IPS-NIHi11 (cell line): ENCODE data around the gene SSTR3.
"Not testable (repeated sequence)": the region's sequence is repeated elsewhere in the genome, so short reads cannot be mapped to it uniquely, and the experiment has no call there.

Experiments
- DNase-seq: peaks from one replicate; pipeline ENCODE4 v3.0.0; 2012; ENCODE audit warnings: mixed read lengths, low spot score

The SSTR3 gene

DNA sequence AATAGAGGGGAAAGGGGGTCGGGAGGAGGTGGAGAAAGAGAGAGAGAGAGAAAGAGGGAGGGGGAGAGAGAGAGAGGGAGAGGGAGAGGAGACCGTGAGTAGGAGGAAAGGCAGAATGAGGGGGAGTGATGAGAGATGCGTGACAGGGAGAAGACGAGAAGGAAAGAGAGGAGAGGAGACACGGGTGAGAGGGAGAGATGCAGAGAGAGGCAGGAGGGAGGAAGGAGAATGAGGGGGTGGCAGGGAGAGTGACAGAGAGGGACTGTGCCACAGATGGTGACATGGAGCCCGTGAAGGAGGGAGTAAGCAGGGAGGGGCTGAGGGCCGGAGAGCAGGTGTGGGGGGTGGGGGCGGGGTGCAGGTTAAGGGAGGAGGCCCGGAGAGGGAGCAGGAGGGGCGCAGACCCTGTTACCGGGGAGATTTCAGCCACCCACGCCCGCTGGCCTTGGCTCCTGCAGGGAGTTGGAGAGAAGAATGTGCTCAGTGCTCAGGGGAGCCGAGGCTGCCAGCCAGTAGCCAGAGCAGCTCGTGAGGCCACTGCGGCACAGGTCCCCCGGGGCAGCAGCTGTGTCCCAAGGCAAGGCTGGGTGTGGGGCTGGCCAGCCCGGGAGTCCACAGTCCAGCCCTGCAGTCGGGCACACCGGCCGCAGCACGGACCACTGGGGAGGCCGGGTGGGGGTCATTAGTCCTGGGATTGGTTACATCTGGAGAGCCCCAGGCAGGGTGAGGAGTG, at the start of gene SSTR3:
Gene SSTR3, minus strand, starts transcription at position 304 of the 733 bp plus-strand sequence. CDS start 4,674 bp downstream, outside the sequence.
- DNase-seq: peak; percentile 65

DNA sequence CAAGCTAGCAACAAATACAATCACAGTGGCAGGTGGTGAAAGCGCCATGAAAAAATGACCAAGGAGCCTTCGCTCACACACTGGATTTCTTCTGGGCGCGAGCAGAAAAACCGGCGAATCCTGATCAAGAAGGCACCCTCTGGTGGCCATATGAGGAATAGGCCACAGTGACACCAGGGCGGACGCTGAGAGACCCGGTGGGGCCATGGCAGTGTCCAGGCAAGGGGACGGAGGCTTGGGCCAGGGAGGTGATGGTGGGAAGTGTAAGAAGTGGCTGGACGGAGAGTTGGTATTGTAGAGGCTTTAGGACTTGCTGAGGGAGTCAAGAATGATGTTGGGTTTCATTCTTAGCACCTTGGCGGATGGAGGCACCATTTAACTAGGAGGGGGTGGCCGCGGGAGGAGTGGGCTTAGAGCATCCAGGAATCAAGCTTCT, 48.6 kb upstream of the SSTR3 start:
- DNase-seq: peak; percentile 85

DNA sequence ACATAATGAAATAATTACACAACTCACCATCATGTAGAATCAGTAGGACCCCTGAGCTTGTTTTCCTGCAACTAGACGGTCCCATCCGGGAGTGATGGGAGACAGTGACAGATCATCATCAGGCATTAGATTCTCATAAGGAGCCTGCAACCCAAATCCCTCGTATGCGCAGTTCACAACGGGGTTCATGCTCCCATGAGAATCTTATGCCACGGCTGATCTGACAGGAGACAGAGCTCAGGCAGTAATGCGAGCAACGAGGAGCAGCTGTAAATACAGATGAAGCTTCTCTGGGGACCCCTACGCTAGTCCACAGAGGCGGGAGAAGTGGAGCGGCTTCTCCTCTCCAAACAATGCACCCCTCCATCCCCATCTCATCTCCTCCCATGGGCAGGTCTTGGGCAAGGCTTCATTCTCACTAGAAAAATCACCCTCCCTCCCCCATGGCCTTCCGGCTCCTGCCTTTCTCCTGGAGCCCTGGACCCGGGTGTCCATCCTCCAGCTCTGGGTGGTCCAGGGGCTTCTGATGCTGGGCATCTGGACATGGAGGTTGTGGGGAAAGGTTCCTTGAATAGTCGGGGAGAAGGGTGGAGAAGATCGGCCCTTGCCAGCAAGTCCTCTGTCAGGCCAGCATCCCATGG, 48.0 kb upstream of the SSTR3 start:
- no peak for DNase-seq

DNA sequence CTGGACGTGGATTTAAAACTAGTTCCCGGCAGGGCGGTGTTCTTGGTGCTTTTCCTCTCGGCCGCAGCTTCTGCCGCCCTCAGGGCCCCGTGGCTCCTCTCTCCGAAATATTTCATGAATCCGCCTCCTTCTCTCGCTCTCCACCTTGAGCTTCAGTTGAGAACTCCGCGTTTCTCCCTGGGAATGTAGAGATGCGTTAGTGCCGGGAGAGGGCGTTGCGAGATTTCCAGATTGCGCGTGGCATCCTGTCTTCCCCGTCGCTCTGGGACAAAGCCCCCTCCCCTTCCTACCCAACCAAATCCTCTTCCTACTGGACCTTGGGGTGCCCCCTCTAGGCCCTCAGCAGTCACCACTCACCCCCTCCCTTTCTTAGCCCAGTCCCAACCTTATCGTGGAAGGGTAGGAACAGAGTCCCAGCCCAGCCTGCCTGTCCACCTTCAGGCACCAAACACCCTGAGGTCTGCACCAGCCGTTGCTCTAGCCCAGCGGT, 47.3 kb upstream of the SSTR3 start:
- peak; percentile 49 for DNase-seq

DNA sequence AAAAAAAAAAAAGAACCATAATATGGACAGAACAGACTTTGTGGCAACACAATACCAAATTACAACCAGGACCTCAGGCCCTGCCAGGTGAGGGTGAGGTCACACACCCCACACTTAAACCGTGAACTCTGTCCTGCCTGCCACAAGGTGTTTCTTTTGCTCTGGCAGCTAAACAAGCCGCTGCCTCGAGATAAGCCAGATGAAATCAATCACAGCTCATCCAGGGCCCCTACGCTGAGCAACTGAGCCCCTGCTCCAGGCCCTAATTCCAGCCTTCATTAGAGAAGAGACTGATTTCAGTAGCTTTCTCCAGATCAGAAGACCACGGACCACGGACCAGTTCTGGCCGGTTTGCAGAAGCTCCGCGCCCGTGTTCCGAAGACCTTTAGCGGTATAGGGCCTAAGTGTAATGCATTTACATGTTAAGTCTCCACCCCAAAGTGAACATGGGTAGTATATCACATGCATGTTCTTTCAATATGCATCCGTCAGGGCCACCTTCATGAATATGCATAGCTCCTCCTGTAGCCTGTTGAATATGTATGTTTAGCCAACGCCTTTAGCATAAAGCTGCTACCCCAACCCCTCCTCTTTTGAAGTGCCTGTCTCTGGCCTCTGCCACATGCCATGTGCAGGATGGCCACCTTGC, 46.6 kb upstream of the SSTR3 start:
- no peak for DNase-seq

DNA sequence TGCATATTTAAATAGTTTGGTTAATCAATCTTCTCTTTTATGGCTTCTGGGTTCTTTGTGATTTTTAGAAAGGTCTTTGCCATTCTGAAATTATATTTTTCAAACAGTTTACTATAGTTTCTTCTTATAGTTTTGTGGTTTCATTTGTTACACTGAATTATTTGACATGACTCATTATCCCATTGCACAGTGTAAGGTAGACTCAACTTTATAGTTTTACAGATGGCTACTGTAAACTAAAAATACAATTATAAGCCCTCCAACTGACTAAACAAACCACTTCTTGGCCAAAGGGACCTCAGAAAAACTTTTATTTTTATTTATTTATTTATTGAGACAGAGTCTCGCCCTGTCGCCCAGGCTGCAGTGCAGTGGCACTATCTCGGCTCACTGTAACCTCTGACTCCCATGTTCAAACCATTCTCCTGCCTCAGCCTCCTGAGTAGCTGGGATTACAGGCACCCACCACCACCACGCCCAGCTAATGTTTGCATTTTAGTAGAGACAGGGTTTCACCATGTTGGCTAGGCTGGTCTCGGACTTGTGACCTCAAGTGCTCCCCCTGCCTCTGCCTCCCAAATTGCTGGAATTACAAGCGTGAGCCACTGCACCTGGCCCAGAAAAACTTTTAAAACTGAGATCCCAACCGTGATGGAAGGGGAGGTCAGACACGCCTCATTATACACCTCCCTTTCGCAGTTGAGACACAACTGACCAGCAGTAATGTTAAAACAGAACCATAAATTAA, 45.9 kb upstream of the SSTR3 start:
- DNase-seq: no peak

DNA sequence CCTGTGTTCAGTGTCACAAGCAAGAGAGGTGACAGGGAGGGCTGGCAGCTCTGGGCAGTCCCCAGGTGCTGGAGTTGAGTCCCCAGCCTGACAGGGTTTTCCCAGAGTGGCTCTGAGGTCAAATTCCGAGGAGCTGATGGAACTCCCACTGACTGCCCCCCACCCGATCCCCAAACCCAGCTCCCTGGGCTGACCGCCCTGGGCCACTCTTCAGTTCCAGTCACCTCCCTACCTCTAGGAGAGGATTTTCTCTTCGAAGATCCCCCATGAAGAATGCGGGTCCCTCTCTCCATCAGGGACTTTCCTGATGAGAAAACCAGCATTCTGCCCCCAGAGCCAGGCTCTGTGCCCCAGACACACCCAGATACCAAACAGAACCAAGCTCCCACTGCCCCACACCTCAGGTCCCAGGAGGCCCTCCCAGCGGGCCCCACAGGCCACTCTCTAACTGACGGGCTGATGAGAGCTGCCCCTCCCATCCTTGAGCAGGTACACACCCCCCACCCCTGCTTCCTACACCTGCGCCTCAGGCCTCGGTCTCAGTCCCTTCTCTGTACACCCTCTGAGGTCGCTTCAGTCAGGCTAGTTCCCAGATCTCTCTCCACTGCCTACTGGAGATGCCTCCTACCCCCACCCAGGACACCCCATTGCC, 43.9 kb upstream of the SSTR3 start:
- no peak for DNase-seq

DNA sequence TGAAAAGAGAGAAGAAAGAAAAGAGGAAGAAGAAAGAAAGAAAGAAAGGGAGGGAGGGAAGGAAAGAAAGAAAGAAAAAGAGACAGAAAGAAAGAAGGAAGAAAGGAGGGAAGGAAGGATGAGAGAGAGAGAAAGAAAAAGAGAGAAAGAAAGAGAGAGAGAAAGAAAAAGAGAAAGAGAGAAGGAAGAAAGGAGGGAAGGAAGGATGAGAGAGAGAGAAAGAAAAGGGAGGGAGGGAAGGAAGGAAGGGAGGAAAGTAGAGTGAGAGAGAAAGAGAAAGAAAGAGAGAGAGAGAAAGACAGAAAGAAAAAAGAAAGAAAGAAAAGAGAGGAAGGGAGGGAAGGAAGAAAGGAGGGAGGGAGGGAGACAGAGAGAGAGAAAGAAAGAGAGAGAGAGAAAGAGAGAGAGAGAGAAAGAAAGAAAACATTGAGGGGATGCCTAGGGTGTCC, 43.3 kb upstream of the SSTR3 start:
- no peak for DNase-seq

DNA sequence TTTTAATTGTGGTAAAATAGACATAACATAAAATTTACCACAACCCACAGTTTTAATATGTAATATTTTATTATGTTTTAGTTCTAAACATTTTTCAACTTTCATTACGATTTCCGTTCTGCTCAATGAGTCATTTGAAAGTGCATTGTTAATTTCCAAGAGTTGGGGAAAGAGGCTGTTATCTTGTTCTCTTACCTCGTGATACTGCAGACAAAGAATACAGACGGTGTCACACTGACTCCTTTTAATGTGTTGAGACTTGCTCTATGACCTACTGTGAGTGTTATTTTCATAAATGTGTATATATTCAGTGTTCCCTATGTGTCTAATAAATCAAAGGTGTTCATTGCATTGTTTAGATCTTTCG, 42.6 kb upstream of the SSTR3 start:
- DNase-seq: no peak

DNA sequence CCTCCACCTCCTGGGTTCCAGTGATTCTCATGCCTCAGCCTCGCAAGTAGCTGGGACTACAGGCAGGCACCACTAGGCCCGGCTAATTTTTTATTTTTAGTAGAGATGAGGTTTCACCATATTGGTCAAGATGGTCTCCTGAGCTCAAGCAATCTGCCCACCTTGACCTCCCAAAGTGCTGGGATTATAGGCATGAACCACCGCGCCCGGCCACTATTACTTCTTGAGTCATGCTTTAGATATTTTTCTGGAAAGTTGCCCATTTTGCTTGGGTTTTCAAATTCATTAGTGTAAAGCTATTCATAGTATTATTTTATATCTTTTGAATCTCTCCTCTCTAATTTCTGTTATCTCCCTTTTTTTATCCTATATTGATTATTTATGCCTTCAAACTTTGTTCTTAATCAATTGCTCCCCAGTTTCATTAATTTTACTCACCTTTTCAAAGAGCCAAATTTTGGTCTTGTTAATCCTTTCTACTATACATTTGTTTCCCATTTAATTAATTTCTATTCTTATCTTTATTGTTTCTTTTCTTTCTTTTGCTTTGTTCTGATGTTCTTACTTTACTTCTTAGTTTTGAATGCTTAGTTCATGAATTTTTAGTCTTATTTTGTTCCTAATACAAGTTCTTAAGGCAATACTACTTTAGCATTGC, 42.1 kb upstream of the SSTR3 start:
- DNase-seq: no peak

DNA sequence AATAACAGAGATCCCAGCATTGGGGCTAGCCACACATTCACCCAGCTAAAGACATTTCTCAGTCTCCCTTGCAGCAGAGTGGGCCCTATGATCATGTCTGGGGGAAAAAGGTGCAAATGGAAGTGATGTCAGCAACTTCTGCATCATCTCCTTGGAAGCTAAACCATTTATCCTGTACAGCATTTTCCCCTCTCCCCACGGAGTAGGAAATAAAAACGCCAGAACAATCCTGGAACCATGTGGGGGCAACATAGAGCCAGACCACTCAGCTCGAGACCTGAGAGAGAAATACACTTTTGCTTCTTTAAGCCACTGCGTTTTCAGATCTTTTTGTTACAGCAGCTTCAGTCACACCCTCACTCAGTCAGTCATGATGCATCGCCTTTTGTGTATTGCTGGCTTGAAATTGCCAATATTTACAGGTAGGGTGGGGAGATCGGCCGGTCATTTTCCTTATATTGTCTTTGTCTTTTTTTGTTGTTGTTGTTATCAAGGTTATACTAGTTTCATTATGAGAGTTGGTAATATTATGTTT, 40.9 kb upstream of the SSTR3 start:
- no peak for DNase-seq

DNA sequence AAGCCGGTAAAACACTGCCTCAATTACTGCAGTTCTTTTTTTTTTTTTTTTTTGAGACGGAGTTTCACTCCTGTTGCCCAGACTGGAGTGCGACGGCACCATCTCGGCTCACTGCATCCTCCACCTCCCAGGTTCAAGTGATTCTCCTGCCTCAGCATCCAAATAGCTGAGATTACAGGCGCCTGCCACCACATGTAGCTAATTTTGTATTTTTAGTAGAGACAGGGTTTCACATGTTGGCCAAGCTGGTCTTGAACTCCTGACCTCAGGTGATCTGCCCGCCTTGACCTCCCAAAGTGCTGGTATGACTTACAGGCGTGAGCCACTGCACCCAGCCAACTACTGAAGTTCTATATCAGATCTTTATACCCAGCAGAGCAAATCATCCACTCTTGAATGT, 39.6 kb upstream of the SSTR3 start:
- DNase-seq: not testable (repeated sequence)

DNA sequence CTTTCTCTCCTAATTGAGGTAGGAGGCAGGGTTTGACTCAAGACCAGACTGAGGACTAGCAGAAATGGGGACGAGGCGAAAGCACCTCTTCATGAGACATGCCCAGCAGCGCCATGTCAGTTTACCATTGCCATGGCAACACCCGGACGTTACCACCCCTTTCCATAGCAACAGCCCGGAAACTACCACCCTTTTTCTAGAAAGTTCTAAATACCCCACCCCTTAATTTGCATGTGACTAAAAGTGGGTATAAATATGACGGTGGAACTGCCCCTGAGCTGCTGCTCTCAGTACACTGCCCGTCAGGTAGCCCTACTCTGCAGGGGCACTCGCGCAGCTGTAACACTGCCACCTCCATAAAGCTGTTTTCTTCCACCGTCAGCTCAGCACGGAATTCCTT, 37.7 kb upstream of the SSTR3 start:
- no peak for DNase-seq

DNA sequence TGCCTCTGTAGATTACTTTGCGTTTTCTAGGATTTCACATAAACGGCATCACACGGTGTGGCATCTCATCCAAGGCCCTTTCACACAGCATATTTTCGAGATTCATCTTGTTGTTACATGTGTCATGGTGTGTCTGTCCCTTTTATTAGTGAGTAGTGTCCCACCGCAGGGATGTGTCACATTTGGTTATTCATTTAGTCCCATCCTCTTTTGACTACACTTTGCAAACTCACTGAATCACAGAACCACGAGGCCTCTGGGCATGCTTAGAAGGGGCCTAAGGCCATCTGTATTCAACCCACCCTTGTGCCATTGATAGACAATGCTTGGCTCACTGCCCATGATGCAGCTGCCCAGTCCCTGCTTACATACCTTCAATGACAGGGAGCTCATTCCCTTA, 36.0 kb upstream of the SSTR3 start:
- no peak for DNase-seq

DNA sequence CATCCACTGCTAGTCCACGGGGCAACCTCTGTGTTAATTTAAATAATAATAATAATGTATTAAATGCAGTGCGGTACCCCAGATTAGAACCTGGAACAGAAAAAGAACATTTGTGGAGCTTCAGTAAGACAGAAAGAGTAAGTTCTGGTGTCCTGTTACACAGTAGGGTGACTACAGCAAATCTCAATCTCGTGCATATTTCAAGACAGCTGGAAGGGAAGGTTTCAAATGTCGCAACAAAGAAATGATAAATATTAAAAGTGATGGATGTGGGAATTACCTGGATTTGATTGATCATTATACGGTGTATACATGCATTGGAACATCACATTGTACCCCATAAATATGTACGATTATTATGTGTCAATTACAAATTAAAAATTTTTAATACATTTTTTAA, 33.5 kb upstream of the SSTR3 start:
- no peak for DNase-seq

DNA sequence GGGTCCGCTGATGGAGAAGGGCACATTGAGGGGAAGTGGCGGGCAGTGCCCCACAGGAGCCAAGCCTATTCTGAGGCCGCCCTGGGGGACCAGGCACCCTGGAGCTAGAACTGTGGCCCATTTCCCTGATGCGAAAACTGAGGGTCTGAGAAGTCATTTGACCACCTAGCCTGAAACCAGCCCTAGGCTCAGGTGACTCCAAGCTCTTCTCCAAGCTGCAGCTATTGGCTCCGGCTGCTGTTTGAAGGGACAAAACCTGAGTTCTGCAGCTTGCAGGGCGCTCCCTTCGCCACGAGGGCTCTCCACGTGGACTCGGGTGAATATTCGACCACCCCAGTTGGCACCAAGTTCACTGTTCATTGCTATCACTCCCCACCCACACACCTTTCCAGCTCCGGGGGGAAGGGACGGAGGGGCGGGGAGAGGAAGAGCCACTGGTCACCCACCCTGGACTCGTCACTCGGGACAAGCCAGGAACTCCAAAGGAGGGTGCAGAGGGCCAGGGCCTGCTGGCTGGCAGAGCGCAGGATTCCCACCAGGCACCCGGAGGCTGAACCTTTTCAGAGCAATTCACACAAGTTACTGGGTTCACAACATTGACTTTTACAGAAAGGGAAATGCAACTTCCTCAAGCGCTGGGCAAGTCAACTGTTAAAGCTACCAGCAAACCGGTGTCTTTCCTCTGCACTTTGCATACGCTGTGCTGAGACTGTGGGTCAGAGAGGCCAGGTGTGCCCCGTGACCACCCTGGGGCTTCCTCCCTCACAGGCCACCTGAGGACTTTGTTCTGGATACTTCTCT, 32.8 kb upstream of the SSTR3 start:
- no peak for DNase-seq

DNA sequence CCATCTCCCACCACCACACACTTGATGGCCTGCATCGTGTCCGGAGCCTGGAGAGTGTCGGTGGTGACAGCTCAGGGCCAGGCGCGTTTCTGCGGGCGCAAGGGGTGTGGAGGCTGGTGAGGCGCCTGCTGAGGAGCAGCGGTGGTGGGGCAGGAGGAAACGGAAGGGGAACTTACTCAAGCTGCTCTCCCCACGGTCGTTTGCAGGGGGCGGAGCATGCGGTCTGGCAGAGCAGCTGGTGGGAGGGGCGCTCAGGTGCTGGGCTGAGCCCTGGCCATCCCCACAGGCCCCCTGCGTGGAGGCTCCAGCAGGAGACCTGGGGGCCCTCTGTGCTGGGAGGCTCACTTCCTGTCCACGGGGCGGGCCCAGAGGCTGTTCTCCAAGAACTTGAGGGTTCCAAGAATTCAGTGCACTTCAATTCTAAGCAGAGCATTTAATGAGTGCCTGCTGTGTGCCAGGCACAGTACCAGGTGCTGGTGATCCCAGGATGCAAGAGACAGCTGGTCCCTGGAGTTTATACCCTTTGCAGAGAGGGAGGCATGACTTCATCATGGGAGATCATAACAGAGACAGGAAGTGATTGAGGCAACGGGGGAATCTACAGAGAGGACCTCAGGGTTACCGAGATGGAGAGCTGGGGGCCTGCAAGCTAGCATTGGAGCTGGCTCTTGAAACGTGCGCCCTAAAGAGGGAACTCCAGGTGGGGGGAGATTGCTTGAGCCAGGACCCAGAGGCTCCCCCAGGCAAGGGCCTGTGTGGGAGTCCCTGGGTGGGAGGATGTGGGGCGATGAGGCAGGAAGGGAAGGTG, 32.0 kb upstream of the SSTR3 start, which contains the start of gene RAC2:
Gene RAC2, minus strand, starts transcription at position 156 of the 808 bp plus-strand sequence. Its CDS starts 121 bp downstream, at position 35.
- peak; percentile 76 for DNase-seq

DNA sequence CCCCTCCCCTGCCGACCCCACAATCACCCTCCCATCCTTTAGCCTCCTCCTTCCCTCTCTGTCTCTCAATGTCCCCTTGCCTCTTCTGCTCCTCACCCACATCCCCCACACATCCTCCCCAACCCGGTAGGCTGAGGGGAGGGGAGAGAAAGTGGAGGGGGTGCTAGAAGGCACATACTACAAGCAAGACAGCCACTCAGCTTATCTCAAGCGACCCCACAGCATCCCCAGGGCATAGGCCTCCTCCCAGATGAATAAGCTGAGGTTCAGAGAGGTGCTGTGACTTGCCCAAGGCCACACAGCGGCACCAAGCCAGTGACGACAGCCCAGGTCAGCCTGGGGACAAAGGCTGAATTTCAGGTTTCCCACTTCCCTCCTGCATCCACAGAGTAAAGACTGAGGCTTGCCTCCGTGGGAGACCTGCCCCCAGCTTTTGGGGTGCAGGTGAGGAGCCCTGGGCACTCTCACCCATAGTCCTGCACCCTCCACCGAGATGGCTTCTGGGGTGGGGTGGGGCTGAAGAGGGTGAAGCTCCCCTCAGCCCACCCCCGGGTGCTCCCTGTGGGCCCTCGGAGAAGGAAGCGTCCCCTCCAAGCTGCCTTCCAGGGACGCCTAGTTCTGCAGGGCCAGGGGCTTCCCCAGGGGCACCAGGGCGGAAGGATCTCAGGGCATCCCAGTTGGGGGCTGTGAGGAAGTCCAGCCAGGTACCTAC, 31.3 kb upstream of the SSTR3 start:
- DNase-seq: no peak
